Prostate gland (tissue), 2 donors: ENCODE measurements around the gene ZNF100.
"Not testable (repeated sequence)": the region's sequence is repeated elsewhere in the genome, so short reads cannot be mapped to it uniquely, and the experiment has no call there.

Source experiments
- POLR2AphosphoS5 ChIP-seq: sonication (generic); formaldehyde crosslinking; IDR thresholded peaks from one replicate; pipeline ENCODE4 v1.6.1; 2017; ENCODE audit warnings: antibody characterized with exemption
- TF ChIP-seq, protein P1 (sequence below), 4 experiments: fragments of 200-600 bp in 2 of 4; fragments of 450-650 bp in 2 of 4; sonication (generic) in 2 of 4; IDR thresholded peaks; 1 replicate in 3 of 4; 2 replicates in 1 of 4; pipeline ENCODE4 v1.5.1; 2016 to 2019; ENCODE audit warnings: antibody characterized with exemption in 4 of 4, mild to moderate bottlenecking in 2 of 4, moderate library complexity in 2 of 4

GRCh38 chr19:21707878-21708277, 59.5 kb downstream of the ZNF100 start:
- TF ChIP-seq, protein P1, sequence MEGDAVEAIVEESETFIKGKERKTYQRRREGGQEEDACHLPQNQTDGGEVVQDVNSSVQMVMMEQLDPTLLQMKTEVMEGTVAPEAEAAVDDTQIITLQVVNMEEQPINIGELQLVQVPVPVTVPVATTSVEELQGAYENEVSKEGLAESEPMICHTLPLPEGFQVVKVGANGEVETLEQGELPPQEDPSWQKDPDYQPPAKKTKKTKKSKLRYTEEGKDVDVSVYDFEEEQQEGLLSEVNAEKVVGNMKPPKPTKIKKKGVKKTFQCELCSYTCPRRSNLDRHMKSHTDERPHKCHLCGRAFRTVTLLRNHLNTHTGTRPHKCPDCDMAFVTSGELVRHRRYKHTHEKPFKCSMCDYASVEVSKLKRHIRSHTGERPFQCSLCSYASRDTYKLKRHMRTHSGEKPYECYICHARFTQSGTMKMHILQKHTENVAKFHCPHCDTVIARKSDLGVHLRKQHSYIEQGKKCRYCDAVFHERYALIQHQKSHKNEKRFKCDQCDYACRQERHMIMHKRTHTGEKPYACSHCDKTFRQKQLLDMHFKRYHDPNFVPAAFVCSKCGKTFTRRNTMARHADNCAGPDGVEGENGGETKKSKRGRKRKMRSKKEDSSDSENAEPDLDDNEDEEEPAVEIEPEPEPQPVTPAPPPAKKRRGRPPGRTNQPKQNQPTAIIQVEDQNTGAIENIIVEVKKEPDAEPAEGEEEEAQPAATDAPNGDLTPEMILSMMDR (IDR thresholded peaks at IDR 0.05) = not testable (repeated sequence)
- TF ChIP-seq POLR2AphosphoS5 = not testable (repeated sequence)
